ENCODE measurements around the gene EFS.

GRCh38 chr14:23396781-23397407 lies 31.9 kb upstream of the EFS start:
- TF ChIP-seq CTCF (optimal IDR thresholded peaks at IDR 0.05 in 1 of 3, IDR thresholded peaks at IDR 0.05 in 1 of 3, conservative IDR thresholded peaks at IDR 0.05 in 1 of 3; ENCODE audit: extremely low read depth in 1 of 3, insufficient read depth in 2 of 3, low read length in 3 of 3) (no peak), EZH2 (IDR thresholded peaks at IDR 0.05; ENCODE audit: low read length) (no peak)
